Measurements from ENCODE around the gene CRYZ. TPM values are rescaled to one million over a fixed set of nuclear protein-coding genes. Genes with fewer than 3 reads are reported as not detected.
A peak's percentile ranks its signal among the peaks of the same experiment; 100 is the strongest.
"Not testable (repeated sequence)": the region's sequence is repeated elsewhere in the genome, so short reads cannot be mapped to it uniquely, and the experiment has no call there.

CRYZ gene
- total and polyA plus RNA-seq, 2 donors (not counting 3 experiments of a cell fraction or from before 2014, with no cell fraction given) = 24.5 to 32.7 TPM

GRCh38 chr1:74673351-74674111 lies 59.3 kb downstream of the CRYZ start, which contains the start of gene ERICH3:
ERICH3 (minus strand) TSS chr1:74673792; CDS start chr1:74673519, 273 bp downstream.
- no peak within 1 kb of the TSS for H3K9ac ChIP-seq (replicated peaks; ENCODE audit: extremely low read depth, insufficient read depth, low read length)
- H3K79me2 ChIP-seq (ENCODE audit: control insufficient read depth, insufficient read depth, low read length) = no peaks in the 10 kb centered on the region
- ChIA-PET CTCF (interaction anchor here (1.9 kb wide), 1 partner anchor 17 kb away, joined by 10 read pairs; no protein-coding TSS in a partner anchor), POLR2A (no interaction called here)
- H3K27me3 ChIP-seq (ENCODE audit: control insufficient read depth in 2 of 2, insufficient read depth in 2 of 2, low read length in 2 of 2) = peaks cover 8 to 19% of the 10 kb centered on the region in 2 experiments
- H3K9me1 ChIP-seq (replicated peaks; ENCODE audit: control insufficient read depth, extremely low read depth, insufficient read depth, low read length) = no peaks in the 10 kb centered on the region
- H3K9me3 ChIP-seq (replicated peaks; ENCODE audit: control insufficient read depth, insufficient read depth, low read length) = no peaks in the 10 kb centered on the region
- TF ChIP-seq MYC (IDR thresholded peaks at IDR 0.05; ENCODE audit: low read depth, low read length) (no peak), GATA2 (IDR thresholded peaks at IDR 0.05; ENCODE audit: insufficient read depth, insufficient read length, low read depth, low read length) (no peak), FOS (IDR thresholded peaks at IDR 0.05; ENCODE audit: borderline replicate concordance, insufficient read depth, low read length) (no peak), POLR2AphosphoS5 (IDR thresholded peaks at IDR 0.05; ENCODE audit: insufficient read depth, low read depth, low read length) (no peak), POLR2A (IDR thresholded peaks at IDR 0.05; ENCODE audit: low read depth, low read length) (no peak)
- TF ChIP-seq, protein P1, sequence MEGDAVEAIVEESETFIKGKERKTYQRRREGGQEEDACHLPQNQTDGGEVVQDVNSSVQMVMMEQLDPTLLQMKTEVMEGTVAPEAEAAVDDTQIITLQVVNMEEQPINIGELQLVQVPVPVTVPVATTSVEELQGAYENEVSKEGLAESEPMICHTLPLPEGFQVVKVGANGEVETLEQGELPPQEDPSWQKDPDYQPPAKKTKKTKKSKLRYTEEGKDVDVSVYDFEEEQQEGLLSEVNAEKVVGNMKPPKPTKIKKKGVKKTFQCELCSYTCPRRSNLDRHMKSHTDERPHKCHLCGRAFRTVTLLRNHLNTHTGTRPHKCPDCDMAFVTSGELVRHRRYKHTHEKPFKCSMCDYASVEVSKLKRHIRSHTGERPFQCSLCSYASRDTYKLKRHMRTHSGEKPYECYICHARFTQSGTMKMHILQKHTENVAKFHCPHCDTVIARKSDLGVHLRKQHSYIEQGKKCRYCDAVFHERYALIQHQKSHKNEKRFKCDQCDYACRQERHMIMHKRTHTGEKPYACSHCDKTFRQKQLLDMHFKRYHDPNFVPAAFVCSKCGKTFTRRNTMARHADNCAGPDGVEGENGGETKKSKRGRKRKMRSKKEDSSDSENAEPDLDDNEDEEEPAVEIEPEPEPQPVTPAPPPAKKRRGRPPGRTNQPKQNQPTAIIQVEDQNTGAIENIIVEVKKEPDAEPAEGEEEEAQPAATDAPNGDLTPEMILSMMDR (IDR thresholded peaks at IDR 0.05; ENCODE audit: extremely low read depth in 1 of 2, insufficient read depth in 1 of 2, low read depth in 1 of 2, low read length in 2 of 2) = no peak
- H3K4me3 ChIP-seq (replicated peaks in 1 of 3; ENCODE audit: insufficient read depth in 1 of 3, low read depth in 1 of 3, low read length in 3 of 3) = peak within 1 kb of the TSS in 1 of 3 experiments; percentile 4
- no peaks in the 10 kb centered on the region for H3K36me3 ChIP-seq (ENCODE audit: control insufficient read depth in 2 of 2, extremely low read depth in 1 of 2, insufficient read depth in 2 of 2, low read length in 2 of 2)
- H3K4me2 ChIP-seq (ENCODE audit: insufficient read depth, low read length) = no peak within 1 kb of the TSS
- no TSS peak for BruUV-seq (replicated peaks)
- FAIRE-seq (no peak), DNase-seq (ENCODE audit: low read depth, low spot score) (no peak)
- no peaks in the 10 kb centered on the region for H4K20me1 ChIP-seq (replicated peaks; ENCODE audit: control insufficient read depth, extremely low read depth, insufficient read depth, low read length)
- no peak within 1 kb of the TSS for H3K27ac ChIP-seq (ENCODE audit: insufficient read depth, low read depth, low read length)
- intact Hi-C loops (cut with micrococcal nuclease) = no loop called here
- dilution Hi-C loops (cut with MboI; ENCODE audit: extremely low pct_ligation_motif_present, low sequenced_read_pairs) = no loop called here
- no peak within 1 kb of the TSS for H2AFZ ChIP-seq (ENCODE audit: low read depth, low read length)
- H3K4me1 ChIP-seq (ENCODE audit: control insufficient read depth, extremely low read depth, insufficient read depth, low read length) = no peaks in the 10 kb centered on the region

GRCh38 chr1:74670866-74671265 lies 62.0 kb downstream of the CRYZ start:
- H3K9me1 ChIP-seq (replicated peaks; ENCODE audit: control insufficient read depth, extremely low read depth, insufficient read depth, low read length); H3K9ac ChIP-seq (replicated peaks; ENCODE audit: extremely low read depth, insufficient read depth, low read length); POLR2A ChIA-PET; H3K4me2 ChIP-seq (ENCODE audit: insufficient read depth, low read length); H3K36me3 ChIP-seq (ENCODE audit: control insufficient read depth in 2 of 2, extremely low read depth in 1 of 2, insufficient read depth in 2 of 2, low read length in 2 of 2); dilution Hi-C loops (cut with MboI; ENCODE audit: extremely low pct_ligation_motif_present, low sequenced_read_pairs); FAIRE-seq; H3K4me1 ChIP-seq (ENCODE audit: control insufficient read depth, extremely low read depth, insufficient read depth, low read length); H3K79me2 ChIP-seq (ENCODE audit: control insufficient read depth, insufficient read depth, low read length); H3K9me3 ChIP-seq (replicated peaks; ENCODE audit: control insufficient read depth, insufficient read depth, low read length); H3K27ac ChIP-seq (ENCODE audit: insufficient read depth, low read depth, low read length); H3K4me3 ChIP-seq (replicated peaks in 1 of 3; ENCODE audit: insufficient read depth in 1 of 3, low read depth in 1 of 3, low read length in 3 of 3); H2AFZ ChIP-seq (ENCODE audit: low read depth, low read length); BruUV-seq (replicated peaks); intact Hi-C loops (cut with micrococcal nuclease); DNase-seq (ENCODE audit: low read depth, low spot score); H4K20me1 ChIP-seq (replicated peaks; ENCODE audit: control insufficient read depth, extremely low read depth, insufficient read depth, low read length): not testable (repeated sequence)
- CTCF ChIA-PET = interaction anchor here (1.8 kb wide), 1 partner anchor 19 kb away, joined by 6 read pairs; no protein-coding TSS in a partner anchor
- peaks cover 8 to 19% of the 10 kb centered on the region in 2 experiments for H3K27me3 ChIP-seq (ENCODE audit: control insufficient read depth in 2 of 2, insufficient read depth in 2 of 2, low read length in 2 of 2)

All from endothelial cell of umbilical vein (primary cell).